Tibial nerve (tissue), 4 donors: ENCODE results near the gene SRSF3. TPM values are rescaled to one million over a fixed set of nuclear protein-coding genes. Genes with fewer than 3 reads are reported as not detected.

Experiments
- DNase-seq, 2 donors: peaks; one replicate each; pipeline ENCODE4 v3.0.0-alpha.2; 2019; ENCODE audit warnings: low spot score in 2 of 2
- H3K27ac ChIP-seq, 4 donors: fragments of 200-600 bp; sonication (generic) in 3 of 4; one replicate each; pipeline ENCODE4 v1.5.1; 2017 to 2019; ENCODE audit warnings: mild to moderate bottlenecking in 1 of 4
- H3K27me3 ChIP-seq, 2 donors: fragments of 200-600 bp; sonication (generic) in 1 of 2; one replicate each; pipeline versions ENCODE4 v1.5.1 to v1.6.0; 2017 to 2019
- H3K36me3 ChIP-seq, 3 donors: fragments of 200-600 bp; sonication (generic); one replicate each; pipeline ENCODE4 v1.5.1; 2018 to 2019
- H3K4me1 ChIP-seq, 4 donors: fragments of 200-600 bp; sonication (generic) in 3 of 4; one replicate each; pipeline ENCODE4 v1.5.1; 2017 to 2019
- H3K4me3 ChIP-seq, 4 donors: fragments of 200-600 bp; sonication (generic) in 3 of 4; one replicate each; pipeline ENCODE4 v1.5.1; 2017 to 2019; ENCODE audit warnings: mild to moderate bottlenecking in 1 of 4, moderate library complexity in 1 of 4
- H3K9me3 ChIP-seq, 4 donors: fragments of 200-600 bp; sonication (generic) in 3 of 4; one replicate each; pipeline ENCODE4 v1.5.1; 2017 to 2019
- CTCF ChIP-seq, 5 experiments: fragments of 200-600 bp in 3 of 5; fragments of 450-650 bp in 2 of 5; sonication (generic) in 3 of 5; IDR thresholded peaks; one replicate each; pipeline ENCODE4 v1.5.1; 2016 to 2019; ENCODE audit warnings: antibody characterized with exemption in 5 of 5, mild to moderate bottlenecking in 3 of 5, moderate library complexity in 2 of 5
- EP300 ChIP-seq, 2 donors: sonication (generic); formaldehyde crosslinking; IDR thresholded peaks; one replicate each; pipeline ENCODE4 v1.6.1; 2017; ENCODE audit warnings: antibody characterized with exemption in 2 of 2, mild to moderate bottlenecking in 1 of 2
- POLR2A ChIP-seq, 2 donors: fragments of 450-650 bp; IDR thresholded peaks; one replicate each; pipeline ENCODE4 v1.6.1; 2017; ENCODE audit warnings: antibody characterized with exemption in 2 of 2, mild to moderate bottlenecking in 2 of 2, moderate library complexity in 2 of 2
- WGBS, 2 donors: methylation state at CpG; one replicate each; pipeline ENCODE4 v1.1.5; 2018; 5-methylcytosine and 5-hydroxymethylcytosine counted together
- total RNA-seq, 4 donors: library from RNA; depleted of rRNA; stranded (reverse); fragments of >200 nt; gene quantifications; one replicate each; pipeline ENCODE4 v1.1.0, GENCODE V29; 2016

SRSF3 gene
- total RNA-seq, 4 donors from 2014 or later: 185 to 260 (median 221) TPM

DNA sequence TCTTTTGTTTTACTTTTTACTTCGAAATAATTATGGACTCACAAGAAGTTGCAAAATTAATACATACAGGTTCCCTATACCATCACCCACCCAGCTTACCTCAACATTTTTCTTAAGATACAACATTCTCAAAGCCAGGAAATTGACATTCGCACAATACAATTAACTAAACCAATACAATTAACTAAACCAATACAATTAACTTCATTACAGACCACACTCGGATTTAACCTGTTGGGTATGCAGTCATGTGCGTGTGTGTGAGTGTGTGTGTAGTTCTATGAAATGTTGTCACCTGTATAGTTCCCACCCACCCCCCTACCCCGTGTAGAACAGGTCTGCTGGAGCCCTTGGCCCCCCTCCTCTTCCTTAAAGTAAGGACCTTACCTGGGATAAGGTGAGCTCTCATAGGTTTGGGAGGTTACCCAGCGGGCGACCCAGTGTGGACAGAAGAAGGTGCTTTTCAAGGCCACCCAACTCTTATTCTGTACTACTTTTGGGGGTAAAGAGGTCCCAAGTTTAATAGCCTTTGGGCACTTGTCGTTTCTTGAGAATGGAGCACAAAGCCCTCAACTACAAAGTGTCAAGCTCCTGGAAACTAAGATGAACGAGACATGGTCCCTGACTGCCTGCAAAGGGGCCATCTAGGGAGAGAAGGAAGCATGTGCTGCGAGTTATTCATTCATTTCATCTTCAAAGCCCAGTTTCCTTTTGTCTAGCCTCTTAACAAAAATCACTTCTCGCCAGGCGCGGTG lies 46.3 kb upstream of the SRSF3 start:
- WGBS, 2 donors: 61 to 68% methylated on average over 13 of the region's 13 CpGs
- Histone ChIP-seq H3K4me1 (peaks cover 0 to 41% (median 29%) of the 10 kb centered on the region in 4 donors), H3K9me3 (no peaks in the 10 kb centered on the region), H3K27me3 (no peaks in the 10 kb centered on the region), H3K27ac (peak overlapping the region; percentile 91 to 100 (median 98)), H3K4me3 (peak overlapping the region in 1 of 4 donors; percentile 99), H3K36me3 (no peaks in the 10 kb centered on the region)
- TF ChIP-seq EP300 (IDR thresholded peaks at IDR 0.05) (no peak), CTCF (IDR thresholded peaks at IDR 0.05) (no peak), POLR2A (IDR thresholded peaks at IDR 0.05) (no peak)
- DNase-seq: no peak

GRCh38 chr6:36548401-36548743 lies 45.8 kb upstream of the SRSF3 start:
- no peaks in the 10 kb centered on the region for H3K27me3 ChIP-seq
- no peaks in the 10 kb centered on the region for H3K9me3 ChIP-seq
- peaks cover 0 to 36% (median 26%) of the 10 kb centered on the region in 4 donors for H3K4me1 ChIP-seq
- WGBS, 2 donors: 91 to 92% methylated on average over 2 of the region's 2 CpGs
- no peak for DNase-seq
- H3K4me3 ChIP-seq: no peak overlapping the region
- H3K27ac ChIP-seq: no peak overlapping the region
- no peaks in the 10 kb centered on the region for H3K36me3 ChIP-seq
- TF ChIP-seq CTCF (IDR thresholded peaks at IDR 0.05): no peak
- no peak for TF ChIP-seq EP300 (IDR thresholded peaks at IDR 0.05)
- no peak for TF ChIP-seq POLR2A (IDR thresholded peaks at IDR 0.05)

GRCh38 chr6:36550473-36551000 lies 43.6 kb upstream of the SRSF3 start:
- Histone ChIP-seq H3K4me3 (no peak overlapping the region), H3K27me3 (no peaks in the 10 kb centered on the region), H3K36me3 (no peaks in the 10 kb centered on the region), H3K4me1 (peaks cover 0 to 26% (median 8%) of the 10 kb centered on the region in 4 donors), H3K9me3 (no peaks in the 10 kb centered on the region), H3K27ac (no peak overlapping the region)
- WGBS, 2 donors: 93 to 97% methylated on average over 1 of the region's 1 CpG
- TF ChIP-seq CTCF (IDR thresholded peaks at IDR 0.05) (no peak), POLR2A (IDR thresholded peaks at IDR 0.05) (no peak), EP300 (IDR thresholded peaks at IDR 0.05) (no peak)
- no peak for DNase-seq

GRCh38 chr6:36555750-36556252 lies 38.4 kb upstream of the SRSF3 start:
- Histone ChIP-seq H3K27ac (no peak overlapping the region), H3K36me3 (no peaks in the 10 kb centered on the region), H3K4me1 (peaks cover 0 to 23% (median 0%) of the 10 kb centered on the region in 4 donors), H3K9me3 (no peaks in the 10 kb centered on the region), H3K4me3 (no peak overlapping the region), H3K27me3 (no peaks in the 10 kb centered on the region)
- TF ChIP-seq CTCF (IDR thresholded peaks at IDR 0.05): no peak
- no peak for TF ChIP-seq EP300 (IDR thresholded peaks at IDR 0.05)
- 34 to 56% methylated on average over 1 of the region's 1 CpG for WGBS, 2 donors
- DNase-seq: no peak

- H3K27ac ChIP-seq: no peak overlapping the region
- no peaks in the 10 kb centered on the region for H3K9me3 ChIP-seq
- H3K27me3 ChIP-seq: no peaks in the 10 kb centered on the region
- H3K36me3 ChIP-seq: no peaks in the 10 kb centered on the region
- 88 to 92% methylated on average over 5 of the region's 5 CpGs for WGBS, 2 donors
- no peak overlapping the region for H3K4me3 ChIP-seq
- DNase-seq: no peak
- peaks cover 0 to 23% (median 0%) of the 10 kb centered on the region in 4 donors for H3K4me1 ChIP-seq
- no peak for TF ChIP-seq CTCF (IDR thresholded peaks at IDR 0.05)
- TF ChIP-seq EP300 (IDR thresholded peaks at IDR 0.05): no peak
- no peak for TF ChIP-seq POLR2A (IDR thresholded peaks at IDR 0.05)
These were observed 37.9 kb upstream of the SRSF3 start for GRCh38 chr6:36556281-36556680.
